ENCODE results near the gene FARSB.
"Not testable (repeated sequence)": the region's sequence is repeated elsewhere in the genome, so short reads cannot be mapped to it uniquely, and the experiment has no call there.

Gene FARSB

GRCh38 chr2:222609381-222609780 is 46.5 kb downstream of the FARSB start:
- DNase-seq (ENCODE audit: low read depth in 2 of 2, low spot score in 1 of 2) = no peak

GRCh38 chr2:222608081-222608480 is 47.8 kb downstream of the FARSB start:
- DNase-seq (ENCODE audit: low read depth in 2 of 2, low spot score in 1 of 2) = no peak

DNA sequence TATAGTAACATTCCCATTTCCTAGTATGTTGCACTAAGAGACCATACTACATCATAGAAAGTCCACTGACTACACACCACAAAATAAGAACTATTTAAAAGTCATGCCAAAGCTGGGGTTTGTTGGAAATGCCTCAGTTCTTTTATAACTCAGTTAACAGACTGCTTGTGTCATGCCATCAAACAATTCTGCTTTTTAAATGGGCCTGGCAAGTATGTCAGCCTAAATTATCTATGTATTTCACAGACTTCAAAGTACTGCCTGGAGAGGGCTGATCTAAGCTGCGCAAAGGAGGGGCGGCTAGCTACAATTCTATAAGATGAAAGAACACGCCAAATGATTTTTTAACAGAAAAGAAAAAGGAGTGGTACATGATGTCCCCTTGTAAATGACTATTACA is 49.6 kb downstream of the FARSB start:
- no peak for DNase-seq (ENCODE audit: low read depth in 2 of 2, low spot score in 1 of 2)

DNA sequence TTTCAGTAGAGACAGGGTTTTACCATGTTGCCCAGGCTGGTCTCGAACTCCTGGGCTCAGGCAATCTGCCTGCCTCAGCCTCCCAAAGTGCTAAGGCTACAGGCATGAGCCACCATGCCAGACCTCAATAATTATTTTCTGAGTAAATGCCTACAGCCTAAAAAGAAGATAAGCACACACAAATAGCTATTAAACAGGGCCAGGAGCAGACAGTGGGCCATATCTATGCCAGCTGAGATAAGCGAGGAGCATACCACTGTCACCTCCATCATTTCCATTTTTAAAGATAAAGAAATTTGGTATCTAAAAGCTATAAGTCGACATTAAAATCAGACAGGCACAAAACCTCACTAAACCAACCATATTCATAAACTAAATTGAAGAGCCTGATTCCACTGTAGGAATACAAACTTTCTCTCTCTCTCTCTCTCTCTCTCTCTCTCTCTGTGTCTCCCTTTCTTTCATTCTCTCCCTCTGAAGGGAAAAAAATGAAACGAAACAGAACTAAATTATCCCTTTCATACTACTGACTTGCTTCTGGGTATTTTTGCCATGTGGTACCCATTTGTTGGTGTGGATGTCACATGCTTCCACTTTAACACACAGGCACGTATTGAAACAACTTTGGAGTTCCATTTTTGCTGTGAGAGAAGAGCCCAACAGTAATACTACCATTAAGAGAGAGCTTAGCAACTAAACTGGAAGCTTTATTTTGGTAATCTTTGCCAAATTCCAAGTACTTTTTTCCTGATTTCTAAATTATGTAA is 51.0 kb downstream of the FARSB start:
- no peak for DNase-seq (ENCODE audit: low read depth in 2 of 2, low spot score in 1 of 2)

DNA sequence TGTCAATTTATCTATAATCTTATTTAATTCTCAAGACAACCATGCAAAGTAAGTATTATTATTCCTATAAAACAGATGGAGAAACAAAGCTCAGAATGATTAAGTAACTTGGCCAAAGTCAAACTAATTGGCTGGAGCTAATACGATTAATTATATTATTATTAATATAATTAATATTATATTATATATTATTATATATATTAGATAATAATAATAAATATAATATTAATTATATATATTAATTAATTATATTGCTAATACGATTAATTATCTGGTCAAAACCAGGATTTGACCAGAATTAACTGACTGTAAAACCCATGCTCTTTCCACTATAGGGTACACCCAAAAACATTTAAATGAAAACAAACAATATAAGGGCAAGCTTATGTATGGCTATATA is 52.4 kb downstream of the FARSB start:
- no peak for DNase-seq (ENCODE audit: low read depth in 2 of 2, low spot score in 1 of 2)

GRCh38 chr2:222598611-222599010 is 57.3 kb downstream of the FARSB start:
- no peak for DNase-seq (ENCODE audit: low read depth in 2 of 2, low spot score in 1 of 2)

DNA sequence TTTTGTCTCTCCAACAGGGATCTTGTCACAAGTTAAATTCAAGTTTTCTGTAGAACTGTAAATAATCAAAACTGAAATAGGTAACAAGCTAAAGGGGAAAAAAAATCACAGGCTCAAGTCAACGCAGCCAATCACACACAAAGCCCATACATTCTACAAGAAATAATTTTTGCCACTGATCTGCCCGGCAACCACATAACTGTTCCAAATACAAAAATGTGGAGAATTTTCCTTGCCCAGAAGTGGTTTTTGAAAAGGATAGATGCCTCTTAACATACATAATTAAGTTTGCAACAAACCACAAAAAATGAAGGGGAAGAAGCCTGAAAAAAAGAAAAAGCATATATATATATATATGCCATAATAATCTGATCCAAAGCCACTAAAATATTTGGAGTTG is 60.3 kb downstream of the FARSB start:
- DNase-seq (ENCODE audit: low read depth in 2 of 2, low spot score in 1 of 2) = no peak

DNA sequence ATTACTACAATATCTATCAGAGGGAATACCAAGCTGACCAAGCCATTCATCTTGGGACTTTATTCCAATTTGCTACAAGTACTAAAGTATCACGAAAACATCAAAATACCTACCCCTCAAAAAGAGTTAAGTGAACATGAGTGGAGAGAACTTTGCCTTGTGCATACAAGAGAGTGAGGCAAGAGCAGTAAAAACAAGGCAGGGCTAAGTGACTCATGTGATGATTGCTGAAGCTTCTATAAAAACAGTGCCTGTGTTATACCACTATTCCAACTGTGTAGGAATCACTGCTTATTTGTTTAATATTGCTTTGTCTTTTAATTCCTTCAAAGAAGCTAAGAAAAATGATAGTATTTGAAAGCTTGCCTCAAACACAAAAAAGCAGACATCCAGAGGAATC is 61.2 kb downstream of the FARSB start:
- no peak for DNase-seq (ENCODE audit: low read depth in 2 of 2, low spot score in 1 of 2)

- DNase-seq (ENCODE audit: low read depth in 2 of 2, low spot score in 1 of 2) = no peak
Measured at GRCh38 chr2:222592176-222592575, 63.7 kb downstream of the FARSB start.

DNA sequence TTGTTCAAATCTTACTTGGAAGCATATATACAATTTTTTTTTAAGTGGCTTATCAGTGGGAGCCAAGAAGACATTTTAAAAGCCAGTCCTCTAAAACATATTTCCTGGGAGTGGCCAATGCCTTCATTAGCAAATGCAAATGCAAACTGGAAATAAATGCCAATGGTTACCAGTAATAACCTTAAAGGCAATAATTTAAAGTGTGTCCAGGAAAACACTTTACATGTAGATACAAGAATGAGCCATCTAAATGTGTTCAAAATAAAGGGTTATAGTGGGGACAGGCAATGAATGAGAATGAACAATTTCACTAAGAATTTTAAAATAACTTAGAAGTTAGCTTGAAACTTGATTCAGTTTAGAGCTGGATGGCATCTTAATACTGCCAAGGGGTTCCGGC is 64.2 kb downstream of the FARSB start:
- DNase-seq (ENCODE audit: low read depth in 2 of 2, low spot score in 1 of 2) = no peak

- not testable (repeated sequence) for DNase-seq (ENCODE audit: low read depth in 2 of 2, low spot score in 1 of 2)
Measured at GRCh38 chr2:222584589-222584988, 71.3 kb downstream of the FARSB start.

- no peak for DNase-seq (ENCODE audit: low read depth in 2 of 2, low spot score in 1 of 2)
Measured at GRCh38 chr2:222582928-222583327, 73.0 kb downstream of the FARSB start.

DNA sequence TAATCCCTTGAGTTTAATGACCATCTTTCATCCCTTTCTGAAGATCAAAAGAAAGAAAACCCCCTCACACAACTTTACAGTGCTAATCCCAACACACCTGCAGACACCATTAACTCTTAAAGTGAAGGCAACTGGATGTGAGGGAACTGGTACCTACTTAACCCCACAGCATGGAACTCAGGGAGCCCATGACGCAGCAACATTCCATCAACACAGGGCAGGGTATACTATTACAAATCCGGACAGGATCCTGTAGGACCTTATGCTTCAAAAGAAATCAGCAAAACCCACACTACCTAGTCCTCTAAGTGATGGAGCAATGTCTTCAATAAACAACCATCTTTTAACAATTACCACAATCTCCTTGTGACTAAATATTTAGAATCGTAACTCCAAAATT is 78.6 kb downstream of the FARSB start:
- no peak for DNase-seq (ENCODE audit: low read depth in 2 of 2, low spot score in 1 of 2)

- no peak for DNase-seq (ENCODE audit: low read depth in 2 of 2, low spot score in 1 of 2)
Measured at GRCh38 chr2:222576171-222577081, 79.5 kb downstream of the FARSB start.

DNA sequence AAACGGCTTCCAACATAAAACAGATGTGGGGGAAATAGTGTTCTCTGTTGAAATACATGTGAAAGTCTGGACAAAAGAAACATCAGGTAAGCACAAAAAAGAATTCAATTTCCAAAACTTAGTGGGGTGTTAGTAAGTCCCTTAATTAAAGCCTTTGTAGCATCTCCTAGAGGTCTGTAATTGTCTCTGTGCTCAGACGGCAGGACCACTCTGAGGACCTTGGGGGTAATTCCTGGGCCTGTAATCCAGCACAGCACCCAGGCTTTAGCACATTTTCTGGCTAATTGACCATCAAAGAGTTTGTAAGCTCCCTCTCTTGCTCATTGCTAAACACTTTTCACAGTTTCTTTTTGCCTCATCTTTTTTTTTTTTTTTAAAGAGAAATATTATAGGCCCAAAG is 80.3 kb downstream of the FARSB start:
- no peak for DNase-seq (ENCODE audit: low read depth in 2 of 2, low spot score in 1 of 2)

- no peak for DNase-seq (ENCODE audit: low read depth in 2 of 2, low spot score in 1 of 2)
Measured at GRCh38 chr2:222572751-222573174, 83.1 kb downstream of the FARSB start.

DNA sequence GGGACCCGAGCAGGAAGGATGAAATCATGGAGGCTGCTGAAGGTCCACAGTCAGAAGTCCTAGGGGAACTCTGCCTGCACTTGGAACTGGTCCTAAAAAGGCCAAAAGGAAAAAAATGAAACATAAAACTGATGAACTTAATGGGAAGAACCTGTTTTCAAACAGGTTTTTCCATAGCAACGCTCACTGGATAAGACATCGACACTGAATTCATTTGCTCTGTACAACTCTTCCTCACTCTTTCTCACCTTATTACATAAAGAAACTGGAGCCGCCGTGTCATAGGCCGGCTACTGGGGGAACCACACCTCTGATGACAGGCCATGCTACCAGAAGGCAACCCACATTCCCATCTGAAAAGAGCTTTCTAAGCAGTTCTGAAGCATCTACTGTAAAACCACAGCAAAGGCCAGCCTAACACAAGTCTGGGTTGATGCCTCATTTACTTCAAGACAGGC is 83.6 kb downstream of the FARSB start:
- DNase-seq (ENCODE audit: low read depth in 2 of 2, low spot score in 1 of 2) = no peak

DNA sequence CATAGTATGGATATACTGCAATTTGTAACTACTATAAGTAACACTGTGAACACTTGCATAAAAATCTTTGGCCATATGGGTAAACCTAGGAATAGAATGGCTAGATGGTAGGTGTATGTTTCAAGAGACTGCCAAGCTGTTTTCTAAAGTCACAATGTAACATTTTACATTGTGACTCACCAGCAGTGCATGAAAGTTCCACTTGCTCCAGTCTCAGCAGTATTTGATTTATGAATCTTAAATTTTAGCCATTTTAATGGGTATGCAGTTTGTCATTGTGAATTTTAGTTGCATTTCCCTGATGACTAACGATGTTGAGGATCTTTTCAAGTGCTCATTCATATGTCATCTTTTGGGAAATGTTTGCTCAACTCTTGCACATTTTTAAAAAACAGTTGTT is 86.1 kb downstream of the FARSB start:
- DNase-seq (ENCODE audit: low read depth in 2 of 2, low spot score in 1 of 2) = no peak

DNA sequence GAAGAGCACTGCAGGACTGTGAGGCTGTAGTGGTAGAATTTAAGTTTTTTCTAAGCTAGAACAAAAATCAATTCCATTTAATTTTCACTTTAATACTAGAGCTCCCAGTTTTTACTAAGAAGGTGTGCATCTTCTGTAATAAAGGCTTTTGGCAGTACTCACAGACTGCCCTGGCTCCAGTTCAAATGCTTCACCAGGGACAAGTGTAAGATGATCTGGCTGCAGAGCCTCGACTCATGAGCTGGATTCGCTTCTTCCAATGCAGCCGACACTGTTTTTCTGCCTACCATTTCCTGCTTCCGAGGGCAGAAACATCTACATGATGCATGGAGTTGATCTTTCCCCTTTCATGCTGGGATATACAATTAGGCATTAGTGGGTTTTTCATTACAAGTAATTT is 87.0 kb downstream of the FARSB start:
- no peak for DNase-seq (ENCODE audit: low read depth in 2 of 2, low spot score in 1 of 2)

GRCh38 chr2:222566229-222566628 is 89.7 kb downstream of the FARSB start:
- DNase-seq (ENCODE audit: low read depth in 2 of 2, low spot score in 1 of 2) = no peak

DNA sequence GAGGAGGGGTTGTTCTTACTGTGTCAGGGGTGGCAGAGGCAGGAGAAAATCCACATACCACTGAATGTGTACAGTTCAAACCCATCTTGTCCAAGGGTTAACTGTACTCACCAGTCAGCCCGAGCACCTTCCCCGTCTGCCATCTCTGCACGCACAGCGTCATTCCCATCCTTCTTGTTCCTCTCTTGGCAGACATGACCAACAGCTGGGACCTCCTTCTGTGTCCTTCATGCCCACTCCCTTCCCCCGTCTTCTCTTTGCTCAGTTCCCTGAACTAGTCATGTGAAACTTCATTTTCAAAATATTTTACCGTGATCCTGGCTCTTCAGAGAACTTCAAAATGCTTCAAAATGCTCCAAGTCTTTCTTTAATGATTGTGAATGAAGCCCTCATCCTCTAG is 92.0 kb downstream of the FARSB start:
- DNase-seq (ENCODE audit: low read depth in 2 of 2, low spot score in 1 of 2) = no peak

DNA sequence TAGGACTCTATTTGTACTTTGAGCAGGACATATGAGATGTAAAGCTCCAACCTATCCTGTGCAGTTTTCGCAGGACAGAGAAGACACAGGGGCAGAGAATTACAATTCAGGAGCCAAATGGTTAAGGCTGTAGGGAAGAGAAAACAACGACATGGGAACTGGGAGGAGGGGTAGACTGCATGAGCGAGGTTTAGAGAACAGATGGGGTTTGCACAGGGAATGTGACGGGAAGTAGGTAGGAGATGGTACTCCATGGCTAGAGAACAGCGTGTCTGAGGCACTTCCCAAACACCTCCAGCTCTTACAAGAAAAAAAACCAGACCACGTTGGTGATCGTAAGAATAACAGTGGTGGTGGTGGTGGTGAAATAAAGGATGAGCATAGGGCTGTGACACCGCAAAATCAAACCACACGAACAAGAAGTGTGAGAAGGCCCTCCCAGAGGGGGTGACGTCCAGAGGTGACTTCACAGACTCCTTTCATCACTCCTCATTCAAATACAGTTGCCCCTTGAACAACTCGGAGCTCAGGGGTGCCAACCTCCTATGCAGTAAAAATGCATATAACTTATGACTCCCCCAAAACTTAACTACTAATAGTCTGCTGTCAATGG is 92.7 kb downstream of the FARSB start:
- no peak for DNase-seq (ENCODE audit: low read depth in 2 of 2, low spot score in 1 of 2)
